GM18511 (cell line): ENCODE data around the gene CCRL2.

Source experiments
- ATAC-seq: cut with Tn5 transposase; IDR thresholded peaks from one replicate; pipeline ENCODE4 v1.9.1; 2021; ENCODE audit warnings: mild to moderate bottlenecking, moderate library complexity; ENCODE audit not compliant: unreplicated experiment

The CCRL2 gene

GRCh38 chr3:46406788-46407611 is at the start of gene CCRL2, which contains the start of gene CCR5AS:
CCRL2 (plus strand) TSS chr3:46407259; CDS start chr3:46408080, 821 bp downstream.
CCR5AS (minus strand) TSS chr3:46407066.
- ATAC-seq, result no peak

DNA sequence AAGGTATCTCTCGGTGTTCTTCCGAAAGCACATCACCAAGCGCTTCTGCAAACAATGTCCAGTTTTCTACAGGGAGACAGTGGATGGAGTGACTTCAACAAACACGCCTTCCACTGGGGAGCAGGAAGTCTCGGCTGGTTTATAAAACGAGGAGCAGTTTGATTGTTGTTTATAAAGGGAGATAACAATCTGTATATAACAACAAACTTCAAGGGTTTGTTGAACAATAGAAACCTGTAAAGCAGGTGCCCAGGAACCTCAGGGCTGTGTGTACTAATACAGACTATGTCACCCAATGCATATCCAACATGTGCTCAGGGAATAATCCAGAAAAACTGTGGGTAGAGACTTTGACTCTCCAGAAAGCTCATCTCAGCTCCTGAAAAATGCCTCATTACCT is 48.6 kb upstream of the CCRL2 start:
- ATAC-seq, result no peak

GRCh38 chr3:46359733-46360493 is 47.1 kb upstream of the CCRL2 start:
- peak; percentile 93 for ATAC-seq

GRCh38 chr3:46360907-46361306 is 46.2 kb upstream of the CCRL2 start:
- no peak for ATAC-seq

DNA sequence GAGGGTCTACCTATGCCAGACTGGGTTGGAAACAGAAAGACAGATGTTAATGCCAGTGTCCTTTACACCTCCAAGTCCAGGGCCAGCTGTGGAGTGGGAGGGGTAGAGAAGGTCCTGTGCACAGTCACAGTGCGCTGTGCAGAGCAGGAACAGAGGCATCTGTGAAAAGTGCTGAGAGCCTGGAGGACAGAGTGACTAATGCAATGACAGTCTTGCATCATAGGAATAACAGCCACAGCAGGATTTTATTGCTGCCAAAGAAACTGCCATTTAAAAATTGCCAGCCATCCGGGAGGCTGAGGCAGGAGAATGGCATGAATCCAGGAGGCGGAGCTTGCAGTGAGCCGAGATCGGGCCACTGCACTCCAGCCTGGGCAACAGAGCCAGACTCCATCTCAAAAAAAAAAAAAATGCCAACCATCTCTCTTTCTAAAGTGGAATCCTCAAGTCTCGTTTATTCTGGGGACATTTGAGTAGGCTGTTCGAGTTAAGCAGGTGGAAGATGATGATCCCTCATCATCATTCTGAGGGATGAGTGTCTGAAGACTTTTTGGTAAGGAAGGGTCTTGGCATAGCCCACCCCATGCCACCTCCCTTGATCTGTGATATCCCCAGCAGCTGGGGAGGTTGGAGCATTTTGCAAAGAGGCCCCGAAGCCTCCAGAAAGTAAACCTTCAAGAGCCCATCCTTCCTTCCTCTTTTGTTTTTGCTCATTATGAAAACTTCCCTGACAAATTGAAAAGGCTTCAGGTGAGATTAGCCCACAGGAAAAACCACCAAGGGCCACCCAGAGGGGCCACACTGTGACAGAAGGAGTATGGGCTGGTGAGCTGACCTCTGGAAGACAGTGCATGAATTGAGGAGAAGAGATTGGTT is 45.4 kb upstream of the CCRL2 start:
- ATAC-seq, result no peak

GRCh38 chr3:46365041-46365440 is 42.0 kb upstream of the CCRL2 start:
- ATAC-seq, result no peak

DNA sequence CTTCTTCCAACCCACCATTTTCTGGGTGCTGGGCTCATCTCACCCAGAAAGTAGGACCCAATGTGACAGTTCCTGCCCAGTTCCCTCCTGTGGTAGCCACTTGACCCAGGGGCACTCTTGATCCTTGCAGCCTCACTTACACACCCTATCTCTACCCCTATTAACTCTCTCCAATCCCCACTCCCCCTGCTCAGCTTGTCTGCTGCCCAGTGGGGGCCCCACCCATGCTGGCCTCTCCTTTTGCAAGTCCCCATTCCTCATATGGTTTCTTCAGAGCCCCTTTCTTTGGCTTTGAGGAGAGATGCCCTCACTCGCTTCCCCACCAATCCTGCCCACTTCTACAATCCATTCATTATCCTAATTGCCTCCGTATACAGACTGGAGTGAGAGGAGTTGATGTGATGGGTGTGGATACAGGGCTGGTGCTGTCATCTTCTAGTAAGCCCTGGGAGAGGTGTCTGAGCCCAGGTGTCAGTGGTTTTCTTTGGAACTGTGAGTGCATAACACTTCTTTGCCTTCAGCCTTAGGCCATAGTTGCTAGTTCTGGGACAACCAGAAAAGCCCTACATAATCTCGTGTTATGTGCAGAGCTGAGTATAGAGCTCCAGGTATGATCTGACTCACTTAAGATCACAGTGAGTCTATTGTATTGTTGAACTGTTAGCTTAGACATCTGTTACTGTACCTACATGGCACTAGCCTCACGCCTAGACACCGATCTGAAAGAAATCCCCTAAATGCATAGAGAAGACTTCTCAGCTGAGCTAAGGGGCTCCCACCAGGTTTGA is 41.1 kb upstream of the CCRL2 start:
- no peak for ATAC-seq

DNA sequence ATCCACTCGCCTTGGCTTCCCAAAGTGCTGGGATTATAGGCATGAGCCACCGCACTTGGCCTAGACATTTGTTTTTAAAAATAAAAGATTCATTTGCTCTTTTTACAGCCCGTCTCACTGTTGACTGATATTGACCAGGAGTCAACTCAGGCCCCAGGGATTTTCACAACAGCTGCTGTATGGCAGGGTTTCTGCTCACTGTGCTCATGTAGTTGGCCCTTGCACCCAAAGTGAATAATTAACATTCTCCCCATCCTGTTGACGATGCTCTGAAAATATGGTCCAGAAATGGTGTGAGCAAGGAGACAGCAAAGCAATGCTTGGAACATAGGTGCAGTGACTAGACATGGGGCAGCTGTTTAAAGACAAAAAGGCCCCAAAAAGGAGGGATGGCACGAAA is 39.2 kb upstream of the CCRL2 start:
- no peak for ATAC-seq

DNA sequence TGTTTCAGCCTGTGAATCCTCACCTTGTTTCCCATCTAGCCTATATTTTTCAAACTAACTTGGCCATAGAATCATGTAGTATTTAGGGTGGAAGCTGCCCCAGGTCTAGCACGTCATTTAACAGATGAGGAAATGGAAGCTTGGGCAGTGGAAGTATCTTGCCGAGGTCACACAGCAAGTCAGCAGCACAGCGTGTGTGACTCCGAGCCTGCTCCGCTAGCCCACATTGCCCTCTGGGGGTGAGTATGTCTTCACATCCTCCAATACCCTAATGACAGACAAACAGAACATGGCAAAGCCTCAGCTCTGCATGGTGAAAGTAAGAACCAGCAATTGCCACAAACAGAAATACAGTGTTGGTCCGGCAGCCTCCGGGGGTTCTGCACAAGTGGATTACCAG is 38.5 kb upstream of the CCRL2 start:
- ATAC-seq, result no peak

GRCh38 chr3:46369151-46369550 is 37.9 kb upstream of the CCRL2 start:
- ATAC-seq, result no peak

DNA sequence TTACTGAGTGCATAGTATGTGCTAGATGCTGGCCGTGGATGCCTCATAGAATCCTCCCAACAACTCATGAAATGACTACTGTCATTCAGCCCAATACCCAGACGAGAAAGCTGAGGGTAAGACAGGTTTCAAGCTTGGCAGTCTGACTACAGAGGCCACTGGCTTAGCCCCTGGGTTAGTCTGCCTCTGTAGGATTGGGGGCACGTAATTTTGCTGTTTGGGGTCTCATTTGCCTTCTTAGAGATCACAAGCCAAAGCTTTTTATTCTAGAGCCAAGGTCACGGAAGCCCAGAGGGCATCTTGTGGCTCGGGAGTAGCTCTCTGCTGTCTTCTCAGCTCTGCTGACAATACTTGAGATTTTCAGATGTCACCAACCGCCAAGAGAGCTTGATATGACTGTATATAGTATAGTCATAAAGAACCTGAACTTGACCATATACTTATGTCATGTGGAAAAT is 37.4 kb upstream of the CCRL2 start:
- ATAC-seq, result peak; percentile 76

- no peak for ATAC-seq
Measured at GRCh38 chr3:46370839-46371518, 36.1 kb upstream of the CCRL2 start, which contains the start of gene CCR5. CCR5 (plus strand) TSS chr3:46370946; CDS start chr3:46372903, 1,957 bp downstream.

DNA sequence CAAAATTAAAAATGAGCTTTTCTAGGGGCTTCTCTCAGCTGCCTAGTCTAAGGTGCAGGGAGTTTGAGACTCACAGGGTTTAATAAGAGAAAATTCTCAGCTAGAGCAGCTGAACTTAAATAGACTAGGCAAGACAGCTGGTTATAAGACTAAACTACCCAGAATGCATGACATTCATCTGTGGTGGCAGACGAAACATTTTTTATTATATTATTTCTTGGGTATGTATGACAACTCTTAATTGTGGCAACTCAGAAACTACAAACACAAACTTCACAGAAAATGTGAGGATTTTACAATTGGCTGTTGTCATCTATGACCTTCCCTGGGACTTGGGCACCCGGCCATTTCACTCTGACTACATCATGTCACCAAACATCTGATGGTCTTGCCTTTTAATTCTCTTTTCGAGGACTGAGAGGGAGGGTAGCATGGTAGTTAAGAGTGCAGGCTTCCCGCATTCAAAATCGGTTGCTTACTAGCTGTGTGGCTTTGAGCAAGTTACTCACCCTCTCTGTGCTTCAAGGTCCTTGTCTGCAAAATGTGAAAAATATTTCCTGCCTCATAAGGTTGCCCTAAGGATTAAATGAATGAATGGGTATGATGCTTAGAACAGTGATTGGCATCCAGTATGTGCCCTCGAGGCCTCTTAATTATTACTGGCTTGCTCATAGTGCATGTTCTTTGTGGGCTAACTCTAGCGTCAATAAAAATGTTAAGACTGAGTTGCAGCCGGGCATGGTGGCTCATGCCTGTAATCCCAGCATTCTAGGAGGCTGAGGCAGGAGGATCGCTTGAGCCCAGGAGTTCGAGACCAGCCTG is 35.3 kb upstream of the CCRL2 start:
- no peak for ATAC-seq

DNA sequence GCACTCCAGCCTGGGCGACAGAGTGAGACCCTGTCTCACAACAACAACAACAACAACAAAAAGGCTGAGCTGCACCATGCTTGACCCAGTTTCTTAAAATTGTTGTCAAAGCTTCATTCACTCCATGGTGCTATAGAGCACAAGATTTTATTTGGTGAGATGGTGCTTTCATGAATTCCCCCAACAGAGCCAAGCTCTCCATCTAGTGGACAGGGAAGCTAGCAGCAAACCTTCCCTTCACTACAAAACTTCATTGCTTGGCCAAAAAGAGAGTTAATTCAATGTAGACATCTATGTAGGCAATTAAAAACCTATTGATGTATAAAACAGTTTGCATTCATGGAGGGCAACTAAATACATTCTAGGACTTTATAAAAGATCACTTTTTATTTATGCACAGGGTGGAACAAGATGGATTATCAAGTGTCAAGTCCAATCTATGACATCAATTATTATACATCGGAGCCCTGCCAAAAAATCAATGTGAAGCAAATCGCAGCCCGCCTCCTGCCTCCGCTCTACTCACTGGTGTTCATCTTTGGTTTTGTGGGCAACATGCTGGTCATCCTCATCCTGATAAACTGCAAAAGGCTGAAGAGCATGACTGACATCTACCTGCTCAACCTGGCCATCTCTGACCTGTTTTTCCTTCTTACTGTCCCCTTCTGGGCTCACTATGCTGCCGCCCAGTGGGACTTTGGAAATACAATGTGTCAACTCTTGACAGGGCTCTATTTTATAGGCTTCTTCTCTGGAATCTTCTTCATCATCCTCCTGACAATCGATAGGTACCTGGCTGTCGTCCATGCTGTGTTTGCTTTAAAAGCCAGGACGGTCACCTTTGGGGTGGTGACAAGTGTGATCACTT is 34.3 kb upstream of the CCRL2 start:
- ATAC-seq, result no peak

DNA sequence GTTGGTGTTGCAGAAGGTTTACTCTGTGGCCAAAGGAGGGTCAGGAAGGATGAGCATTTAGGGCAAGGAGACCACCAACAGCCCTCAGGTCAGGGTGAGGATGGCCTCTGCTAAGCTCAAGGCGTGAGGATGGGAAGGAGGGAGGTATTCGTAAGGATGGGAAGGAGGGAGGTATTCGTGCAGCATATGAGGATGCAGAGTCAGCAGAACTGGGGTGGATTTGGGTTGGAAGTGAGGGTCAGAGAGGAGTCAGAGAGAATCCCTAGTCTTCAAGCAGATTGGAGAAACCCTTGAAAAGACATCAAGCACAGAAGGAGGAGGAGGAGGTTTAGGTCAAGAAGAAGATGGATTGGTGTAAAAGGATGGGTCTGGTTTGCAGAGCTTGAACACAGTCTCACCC is 32.3 kb upstream of the CCRL2 start:
- ATAC-seq, result no peak

- ATAC-seq, result no peak
Measured at GRCh38 chr3:46375218-46375617, 31.8 kb upstream of the CCRL2 start.

DNA sequence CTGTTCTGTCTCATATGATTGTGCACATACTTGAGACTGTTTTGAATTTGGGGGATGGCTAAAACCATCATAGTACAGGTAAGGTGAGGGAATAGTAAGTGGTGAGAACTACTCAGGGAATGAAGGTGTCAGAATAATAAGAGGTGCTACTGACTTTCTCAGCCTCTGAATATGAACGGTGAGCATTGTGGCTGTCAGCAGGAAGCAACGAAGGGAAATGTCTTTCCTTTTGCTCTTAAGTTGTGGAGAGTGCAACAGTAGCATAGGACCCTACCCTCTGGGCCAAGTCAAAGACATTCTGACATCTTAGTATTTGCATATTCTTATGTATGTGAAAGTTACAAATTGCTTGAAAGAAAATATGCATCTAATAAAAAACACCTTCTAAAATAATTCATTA is 31.2 kb upstream of the CCRL2 start:
- no peak for ATAC-seq

GRCh38 chr3:46378426-46378942 is 28.6 kb upstream of the CCRL2 start:
- ATAC-seq, result no peak
